Activated CD4-positive, alpha-beta memory T cell treated with anti-CD3 and anti-CD28 coated beads for 36 hours (primary cell): Measurements from ENCODE around the gene SH3BGR. TPM values are rescaled to one million over a fixed set of nuclear protein-coding genes. Genes with fewer than 3 reads are reported as not detected.

Source experiments
- CTCF ChIA-PET: fragments of 350-600 bp; sonication (Branson Sonifier 250); formaldehyde crosslinking; loops from one replicate; lab custom pipeline; 2021; ENCODE audit warnings: antibody characterized with exemption, inconsistent platforms; lab: Charles Lee
- POLR2A ChIA-PET: fragments of 350-600 bp; sonication (Branson Sonifier 250); formaldehyde crosslinking; loops from one replicate; lab custom pipeline; 2021; ENCODE audit warnings: antibody characterized with exemption; lab: Charles Lee
- DNase-seq: peaks from one replicate; pipeline ENCODE4 v3.0.0-alpha.2; 2020
- H3K27ac Mint-ChIP-seq: one replicate; pipeline ENCODE4 v1.8.0; 2021; ENCODE audit warnings: mixed read lengths
- H3K27me3 Mint-ChIP-seq: one replicate; pipeline ENCODE4 v1.8.0; 2021; ENCODE audit warnings: mixed read lengths
- H3K36me3 Mint-ChIP-seq: one replicate; pipeline ENCODE4 v1.8.0; 2021; ENCODE audit warnings: mixed read lengths
- H3K4me1 Mint-ChIP-seq: one replicate; pipeline ENCODE4 v1.8.0; 2021; ENCODE audit warnings: low read depth, mixed read lengths
- H3K4me3 Mint-ChIP-seq: one replicate; pipeline ENCODE4 v1.8.0; 2021; ENCODE audit warnings: mild to moderate bottlenecking, mixed read lengths
- H3K9me3 Mint-ChIP-seq: one replicate; pipeline ENCODE4 v1.8.0; 2021; ENCODE audit warnings: mixed read lengths
- intact Hi-C: fragments of 100-400 bp; cut with micrococcal nuclease; formaldehyde crosslinking; loops from one replicate; pipeline ENCODE4 v1.15.1; 2023
- total RNA-seq, 2 experiments: library from RNA; stranded (reverse); gene quantifications; one replicate each; pipeline ENCODE4 v1.2.3, GENCODE V29; 2021

Gene SH3BGR
- total RNA-seq, 2 experiments from 2014 or later = 1.7 to 3.1 TPM

DNA sequence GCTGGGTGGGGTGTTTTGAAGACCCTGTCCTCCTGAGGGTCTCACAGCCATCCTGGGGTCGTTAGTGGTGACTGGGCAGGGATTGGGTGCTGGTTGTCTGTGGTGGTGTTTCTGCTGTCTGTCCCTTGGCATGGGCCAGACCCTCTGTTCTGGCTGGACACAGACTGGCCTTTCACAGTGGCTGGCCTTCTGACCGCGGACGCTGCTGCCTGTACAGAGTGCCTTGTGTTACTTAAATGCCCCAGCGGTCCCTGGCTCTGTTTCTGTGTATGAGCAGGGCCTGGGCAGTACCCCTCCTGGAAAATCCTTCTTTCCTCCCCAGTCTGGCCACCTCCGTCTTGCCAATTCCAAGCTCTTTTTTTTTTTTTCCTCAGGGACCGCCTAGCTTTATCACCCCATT is 50.9 kb downstream of the SH3BGR start:
- H3K27ac Mint-ChIP-seq = no peak overlapping the region
- no peak for DNase-seq
- intact Hi-C loops = no loop called here
- no peaks in the 10 kb centered on the region for H3K27me3 Mint-ChIP-seq
- H3K4me3 Mint-ChIP-seq = no peak overlapping the region
- ChIA-PET CTCF (no interaction called here), POLR2A (no interaction called here)
- H3K9me3 Mint-ChIP-seq = no peaks in the 10 kb centered on the region
- no peaks in the 10 kb centered on the region for H3K4me1 Mint-ChIP-seq
- no peaks in the 10 kb centered on the region for H3K36me3 Mint-ChIP-seq

DNA sequence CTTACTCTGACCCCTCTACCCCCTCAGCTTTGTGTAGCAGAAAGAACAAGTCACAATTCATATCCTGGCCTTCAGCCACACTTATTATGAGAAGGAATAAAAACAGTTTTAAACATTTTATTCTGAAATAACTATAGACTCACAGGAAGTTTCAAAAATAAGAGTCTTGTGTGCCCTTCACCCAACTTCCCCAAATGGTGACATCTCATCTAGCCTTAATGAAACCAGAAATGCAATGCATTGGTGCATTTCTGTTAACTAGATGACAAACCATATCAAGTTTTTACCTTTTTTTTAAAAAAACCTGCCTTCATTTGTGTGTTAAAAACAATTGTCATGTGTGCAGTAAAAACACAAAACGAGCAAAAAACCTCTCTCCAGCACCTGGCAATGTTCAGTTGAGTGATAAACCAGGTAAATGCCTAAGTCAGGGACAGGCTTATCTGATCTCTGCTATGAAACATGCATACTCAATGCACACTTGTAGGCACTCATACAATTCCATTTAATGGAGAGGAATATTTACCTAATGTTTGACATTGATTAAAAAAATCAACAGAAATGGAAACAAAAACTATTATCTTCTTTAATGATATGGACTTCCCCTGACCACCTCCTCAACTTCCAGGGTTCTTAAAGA is 51.5 kb downstream of the SH3BGR start:
- Mint-ChIP-seq H3K9me3 (no peaks in the 10 kb centered on the region), H3K36me3 (no peaks in the 10 kb centered on the region), H3K27ac (no peak overlapping the region), H3K27me3 (no peaks in the 10 kb centered on the region), H3K4me1 (no peaks in the 10 kb centered on the region), H3K4me3 (no peak overlapping the region)
- ChIA-PET CTCF (no interaction called here), POLR2A (no interaction called here)
- intact Hi-C loops = no loop called here
- DNase-seq = no peak

DNA sequence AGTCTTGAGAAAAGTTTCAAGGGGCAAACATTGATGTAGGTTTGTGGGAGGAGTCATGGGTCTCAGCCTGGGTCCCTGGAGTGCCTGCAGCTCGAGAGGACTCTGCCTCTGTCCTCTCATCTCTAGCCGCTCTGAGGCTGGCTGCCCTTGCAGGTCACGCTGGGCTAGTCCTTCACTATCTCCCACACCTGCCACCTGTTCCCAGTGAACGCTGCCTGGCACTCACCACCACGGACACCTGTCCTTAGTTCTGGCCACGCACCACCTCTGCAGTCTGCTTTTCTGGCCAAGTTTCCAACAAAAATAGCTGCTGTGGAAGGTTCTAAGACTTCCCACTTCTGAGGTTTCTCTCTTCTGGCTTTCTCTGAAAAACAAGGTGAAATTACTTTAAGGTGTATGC is 52.5 kb downstream of the SH3BGR start:
- POLR2A ChIA-PET = no interaction called here
- no peak for DNase-seq

DNA sequence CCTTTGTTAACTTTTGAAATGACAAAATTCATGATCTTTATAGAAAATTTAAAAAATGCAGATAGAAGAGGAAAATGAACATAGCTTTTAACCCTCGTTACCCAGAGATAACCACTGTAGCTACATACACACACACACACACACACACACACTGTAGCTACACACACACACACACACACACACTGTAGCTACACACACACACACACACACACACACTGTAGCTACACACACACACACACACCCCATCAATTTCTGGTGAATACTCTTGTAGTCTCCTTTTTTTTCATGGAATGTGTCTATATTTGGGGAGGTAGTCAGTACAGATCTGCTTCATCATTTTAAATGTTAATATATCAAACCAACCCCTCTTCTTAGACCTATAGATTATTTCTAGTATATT is 58.5 kb downstream of the SH3BGR start:
- H3K9me3 Mint-ChIP-seq = no peaks in the 10 kb centered on the region
- H3K27ac Mint-ChIP-seq = no peak overlapping the region
- no peaks in the 10 kb centered on the region for H3K27me3 Mint-ChIP-seq
- H3K4me1 Mint-ChIP-seq = no peaks in the 10 kb centered on the region
- intact Hi-C loops = no loop called here
- CTCF ChIA-PET = no interaction called here
- POLR2A ChIA-PET = no interaction called here
- no peak for DNase-seq
- no peak overlapping the region for H3K4me3 Mint-ChIP-seq
- no peaks in the 10 kb centered on the region for H3K36me3 Mint-ChIP-seq

More for the DNA sequence above, 52.5 kb downstream of the SH3BGR start:
- CTCF ChIA-PET = no interaction called here
- no peaks in the 10 kb centered on the region for H3K9me3 Mint-ChIP-seq
- H3K27ac Mint-ChIP-seq = no peak overlapping the region
- H3K36me3 Mint-ChIP-seq = no peaks in the 10 kb centered on the region
- H3K4me1 Mint-ChIP-seq = no peaks in the 10 kb centered on the region
- H3K4me3 Mint-ChIP-seq = no peak overlapping the region
- H3K27me3 Mint-ChIP-seq = no peaks in the 10 kb centered on the region
- intact Hi-C loops = no loop called here

DNA sequence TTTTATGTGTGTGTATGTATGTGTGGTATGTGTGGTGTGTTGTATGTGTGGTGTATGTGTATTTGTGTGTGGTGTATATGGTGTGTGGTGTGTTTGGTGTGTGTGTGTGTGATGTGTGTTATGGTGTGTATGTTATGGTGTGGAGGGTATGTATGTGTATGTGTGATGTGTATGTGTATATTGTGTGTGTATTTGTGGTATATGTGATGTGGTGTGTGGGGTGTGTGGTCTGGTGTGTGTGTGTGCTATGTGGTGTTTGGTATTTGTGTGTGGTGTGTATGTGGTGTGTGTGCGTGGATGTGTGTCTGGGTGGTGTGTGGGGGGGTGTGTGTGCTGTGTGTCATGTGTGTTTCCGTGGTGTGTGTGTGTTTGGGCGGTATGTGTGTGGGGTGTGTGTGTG is 59.3 kb downstream of the SH3BGR start:
- Mint-ChIP-seq H3K4me1 (no peaks in the 10 kb centered on the region), H3K36me3 (no peaks in the 10 kb centered on the region), H3K27ac (no peak overlapping the region), H3K27me3 (no peaks in the 10 kb centered on the region), H3K9me3 (no peaks in the 10 kb centered on the region), H3K4me3 (no peak overlapping the region)
- ChIA-PET CTCF (no interaction called here), POLR2A (no interaction called here)
- DNase-seq = no peak
- intact Hi-C loops = no loop called here

DNA sequence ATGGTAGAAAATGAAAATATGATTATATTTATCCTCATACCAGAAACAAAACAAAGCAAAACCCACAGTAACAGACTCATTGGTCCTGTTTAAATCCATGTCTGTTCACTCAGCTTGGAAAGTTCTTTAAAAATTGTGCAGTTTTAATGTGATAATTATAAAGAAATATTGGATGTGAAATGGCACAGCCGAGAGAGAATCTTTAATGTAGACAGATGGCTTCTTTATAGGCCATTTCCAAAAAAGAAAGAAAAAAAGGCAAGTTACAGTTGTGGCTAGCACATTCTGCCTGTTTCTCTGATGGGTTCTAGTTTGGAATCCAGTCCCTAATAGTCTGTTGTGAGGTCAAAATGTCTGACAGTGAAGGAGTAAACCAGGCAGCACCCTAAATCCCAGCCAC is 62.0 kb downstream of the SH3BGR start:
- Mint-ChIP-seq H3K27me3 (peaks cover 1% of the 10 kb centered on the region), H3K4me1 (peaks cover 2% of the 10 kb centered on the region), H3K27ac (no peak overlapping the region), H3K9me3 (no peaks in the 10 kb centered on the region), H3K36me3 (no peaks in the 10 kb centered on the region), H3K4me3 (no peak overlapping the region)
- POLR2A ChIA-PET = no interaction called here
- intact Hi-C loops = no loop called here
- DNase-seq = no peak
- CTCF ChIA-PET = no interaction called here

DNA sequence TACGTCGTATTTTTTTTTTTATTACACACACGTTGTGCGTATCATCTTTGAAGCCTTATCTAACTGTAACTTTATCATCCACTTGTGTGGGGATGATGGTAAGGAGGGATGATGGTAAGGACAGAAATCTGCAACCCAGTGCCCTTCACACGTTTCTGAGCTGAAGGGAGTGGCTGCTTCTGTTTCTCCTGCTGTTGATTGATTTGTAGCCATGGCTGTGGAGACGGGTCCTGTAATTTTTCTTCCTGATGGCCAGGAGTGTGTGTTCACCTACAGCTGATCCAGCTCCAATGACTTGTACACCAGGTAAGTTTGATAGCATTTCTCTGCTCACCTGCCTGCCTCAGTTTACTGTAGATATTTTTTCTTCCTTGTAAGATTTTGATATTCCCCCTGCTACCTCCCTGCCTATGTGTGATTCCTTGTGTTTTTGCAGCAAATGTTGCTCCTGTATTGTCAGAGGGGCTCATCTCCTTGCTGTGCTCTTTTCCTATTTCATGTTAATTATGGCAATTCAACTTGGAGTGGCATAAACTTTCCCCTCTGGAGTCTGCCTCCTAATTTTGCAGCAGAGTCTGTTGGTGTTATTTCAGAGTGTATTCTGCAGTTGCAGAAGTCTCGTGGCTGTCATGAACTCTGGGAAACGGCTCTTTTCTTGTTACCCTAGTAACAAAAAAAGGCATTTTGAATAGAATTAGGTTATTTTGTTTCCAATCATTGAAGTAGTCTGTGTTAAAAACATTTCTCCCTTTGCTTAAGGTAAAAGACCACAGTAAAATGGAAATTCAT is 64.1 kb downstream of the SH3BGR start:
- ChIA-PET CTCF (interaction anchor here (2.9 kb wide), 1 partner anchor 200 kb away, joined by 19 read pairs; no protein-coding TSS in a partner anchor), POLR2A (no interaction called here)
- no peaks in the 10 kb centered on the region for H3K9me3 Mint-ChIP-seq
- intact Hi-C loops = no loop called here
- no peaks in the 10 kb centered on the region for H3K36me3 Mint-ChIP-seq
- no peak overlapping the region for H3K4me3 Mint-ChIP-seq
- H3K27me3 Mint-ChIP-seq = peaks cover 1% of the 10 kb centered on the region
- DNase-seq = no peak
- H3K4me1 Mint-ChIP-seq = peaks cover 2% of the 10 kb centered on the region
- no peak overlapping the region for H3K27ac Mint-ChIP-seq

DNA sequence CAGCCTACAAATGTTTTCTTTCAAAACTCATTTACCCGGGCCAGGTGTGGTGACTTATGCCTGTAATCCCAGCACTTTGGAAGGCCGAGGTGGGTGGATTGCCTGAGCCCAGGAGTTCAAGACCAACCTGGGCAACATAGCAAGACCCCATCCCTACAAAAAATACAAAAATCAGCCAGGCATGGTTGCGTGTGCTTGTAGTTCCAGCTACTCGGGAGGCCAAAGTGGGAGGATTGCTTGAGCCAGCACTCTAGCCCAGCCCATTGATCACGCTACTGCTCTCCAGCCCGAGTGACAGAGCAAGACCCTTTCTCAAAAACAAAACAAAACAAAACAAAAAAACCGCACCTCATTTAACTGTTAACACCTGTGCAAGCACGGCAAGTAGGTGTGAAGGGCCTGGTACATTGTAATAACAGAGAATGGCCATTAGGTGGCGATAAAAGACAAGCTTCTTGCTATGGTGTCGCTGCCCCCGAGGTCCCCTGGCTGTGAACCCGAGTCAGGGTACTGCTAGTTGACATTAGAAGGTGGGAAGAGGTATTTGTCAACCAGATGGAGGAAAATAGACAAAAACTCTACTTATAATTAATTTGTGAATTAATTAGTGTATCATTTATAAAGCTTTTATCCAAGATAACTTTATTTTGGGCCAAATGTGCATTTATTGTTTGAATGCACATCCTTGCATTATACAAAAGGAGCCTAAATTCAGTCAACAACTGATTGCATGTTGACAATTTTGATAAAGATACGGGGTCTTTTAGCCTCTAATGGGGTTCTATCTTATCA is 66.5 kb downstream of the SH3BGR start:
- Mint-ChIP-seq H3K4me1 (peaks cover 2% of the 10 kb centered on the region), H3K4me3 (no peak overlapping the region), H3K9me3 (no peaks in the 10 kb centered on the region), H3K27me3 (peaks cover 1% of the 10 kb centered on the region), H3K27ac (no peak overlapping the region), H3K36me3 (no peaks in the 10 kb centered on the region)
- POLR2A ChIA-PET = no interaction called here
- intact Hi-C loops = no loop called here
- CTCF ChIA-PET = interaction anchor here (0.6 to 2.9 kb wide), 15 partner anchors 10 to 1550 kb away, joined by 3 to 19 read pairs (median 4); no protein-coding TSS in a partner anchor
- DNase-seq = peak; percentile 37

DNA sequence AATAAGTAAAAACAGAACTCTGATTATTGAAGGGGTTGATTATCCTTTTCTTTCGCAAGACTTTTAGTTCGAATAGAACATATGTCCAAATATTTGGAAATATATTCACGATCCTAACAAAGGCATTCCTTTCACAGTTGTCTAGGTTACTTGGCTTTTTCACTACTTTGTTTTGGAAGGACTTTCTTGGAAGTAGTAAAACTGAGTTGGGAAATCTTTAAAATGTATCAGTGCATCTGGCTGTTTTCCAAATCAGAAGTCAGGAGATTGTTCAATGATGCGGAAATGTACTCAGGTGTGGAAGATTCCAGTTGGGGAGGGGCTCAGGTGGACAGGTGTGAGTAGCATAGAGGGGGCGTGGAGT is 67.1 kb downstream of the SH3BGR start:
- ChIA-PET POLR2A (no interaction called here), CTCF (interaction anchor here (0.6 to 2.9 kb wide), 13 partner anchors 10 to 1550 kb away, joined by 3 to 19 read pairs (median 4); no protein-coding TSS in a partner anchor)
- Mint-ChIP-seq H3K27ac (no peak overlapping the region), H3K4me3 (no peak overlapping the region), H3K36me3 (no peaks in the 10 kb centered on the region), H3K4me1 (peaks cover 2% of the 10 kb centered on the region), H3K9me3 (no peaks in the 10 kb centered on the region), H3K27me3 (peaks cover 1% of the 10 kb centered on the region)
- intact Hi-C loops = no loop called here
- no peak for DNase-seq

DNA sequence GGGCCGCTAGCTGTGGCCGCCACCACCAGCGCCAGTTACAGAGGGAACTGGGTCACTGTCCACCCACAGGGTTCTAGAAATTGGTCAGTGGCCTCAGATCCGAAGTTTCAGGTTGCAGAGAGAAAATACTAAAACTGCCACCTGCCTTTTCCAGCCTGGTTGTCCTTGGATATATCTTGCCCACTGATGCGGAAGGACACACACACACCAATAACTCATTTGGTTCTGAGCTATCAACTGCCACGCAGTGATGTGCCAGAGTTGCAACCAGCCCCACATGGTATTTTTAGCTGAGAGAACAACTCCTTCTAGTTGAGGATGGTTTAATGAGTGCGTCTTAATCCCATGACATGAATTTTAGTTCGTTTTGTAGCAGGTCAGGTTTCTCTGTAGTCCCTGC is 68.1 kb downstream of the SH3BGR start:
- H3K9me3 Mint-ChIP-seq = no peaks in the 10 kb centered on the region
- CTCF ChIA-PET = interaction anchor here (1.3 kb wide), 1 partner anchor 196 kb away, joined by 5 read pairs; no protein-coding TSS in a partner anchor
- no peaks in the 10 kb centered on the region for H3K36me3 Mint-ChIP-seq
- no peak for DNase-seq
- H3K4me3 Mint-ChIP-seq = no peak overlapping the region
- peaks cover 1% of the 10 kb centered on the region for H3K27me3 Mint-ChIP-seq
- peaks cover 2% of the 10 kb centered on the region for H3K4me1 Mint-ChIP-seq
- H3K27ac Mint-ChIP-seq = no peak overlapping the region
- POLR2A ChIA-PET = no interaction called here
- intact Hi-C loops = no loop called here

DNA sequence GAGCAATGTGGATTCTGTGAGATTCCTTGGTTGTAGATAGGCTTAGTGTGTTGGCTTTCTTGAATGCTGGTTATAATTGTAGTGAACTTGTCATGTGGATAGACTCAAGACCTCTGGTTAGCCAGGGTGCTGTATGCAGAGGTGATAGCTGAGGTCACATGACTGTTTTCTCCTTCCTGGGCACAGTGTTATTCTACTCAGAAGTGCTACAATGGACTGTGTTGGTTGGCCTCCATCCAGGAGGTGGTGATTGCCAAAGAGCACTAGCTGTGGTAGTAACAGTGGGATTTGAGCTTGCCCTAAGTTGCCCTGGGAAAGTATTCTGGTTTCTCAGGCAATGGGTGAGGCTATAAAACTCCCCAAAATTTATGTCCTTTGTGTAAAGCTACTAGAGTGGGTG is 71.6 kb downstream of the SH3BGR start:
- no peaks in the 10 kb centered on the region for H3K9me3 Mint-ChIP-seq
- peaks cover 7% of the 10 kb centered on the region for H3K27me3 Mint-ChIP-seq
- H3K4me1 Mint-ChIP-seq = peaks cover under 1% of the 10 kb centered on the region
- H3K4me3 Mint-ChIP-seq = no peak overlapping the region
- no peak for DNase-seq
- no peaks in the 10 kb centered on the region for H3K36me3 Mint-ChIP-seq
- H3K27ac Mint-ChIP-seq = no peak overlapping the region
- CTCF ChIA-PET = interaction anchor here (0.6 to 0.8 kb wide), 2 partner anchors 191 to 768 kb away, joined by 3 read pairs; no protein-coding TSS in a partner anchor
- POLR2A ChIA-PET = no interaction called here
- intact Hi-C loops = no loop called here

DNA sequence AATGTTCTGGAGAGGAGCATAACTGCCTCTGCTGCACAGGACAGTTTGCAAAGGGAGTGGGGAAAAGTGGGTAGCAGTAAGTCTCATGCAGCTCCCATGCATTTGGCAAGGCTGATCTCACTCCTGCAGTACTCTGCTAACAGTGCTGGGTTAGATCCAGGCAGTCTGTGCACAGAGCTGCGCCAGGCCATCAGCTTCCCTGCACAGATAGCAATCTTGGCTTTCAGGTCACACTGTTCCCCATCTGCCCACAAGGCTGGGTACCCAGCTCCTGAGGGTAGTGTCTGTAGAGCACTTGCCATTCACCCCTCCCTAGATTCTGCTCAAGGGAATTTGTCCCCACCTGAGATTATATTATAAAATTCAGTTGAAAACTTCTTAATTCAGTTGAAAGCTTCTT is 72.1 kb downstream of the SH3BGR start:
- no peak overlapping the region for H3K27ac Mint-ChIP-seq
- H3K4me3 Mint-ChIP-seq = no peak overlapping the region
- no peaks in the 10 kb centered on the region for H3K36me3 Mint-ChIP-seq
- H3K27me3 Mint-ChIP-seq = peaks cover 7% of the 10 kb centered on the region
- intact Hi-C loops = no loop called here
- H3K4me1 Mint-ChIP-seq = no peaks in the 10 kb centered on the region
- no peak for DNase-seq
- ChIA-PET CTCF (interaction anchor here (0.6 to 0.8 kb wide), 2 partner anchors 190 to 768 kb away, joined by 3 read pairs; no protein-coding TSS in a partner anchor), POLR2A (no interaction called here)
- no peaks in the 10 kb centered on the region for H3K9me3 Mint-ChIP-seq
